GM21786 (cell line): Measurements from ENCODE around the gene PAK3.

Experiments used
- ATAC-seq: cut with Tn5 transposase; IDR thresholded peaks from one replicate; pipeline ENCODE4 v1.9.1; 2021; ENCODE audit not compliant: unreplicated experiment

PAK3 gene

DNA sequence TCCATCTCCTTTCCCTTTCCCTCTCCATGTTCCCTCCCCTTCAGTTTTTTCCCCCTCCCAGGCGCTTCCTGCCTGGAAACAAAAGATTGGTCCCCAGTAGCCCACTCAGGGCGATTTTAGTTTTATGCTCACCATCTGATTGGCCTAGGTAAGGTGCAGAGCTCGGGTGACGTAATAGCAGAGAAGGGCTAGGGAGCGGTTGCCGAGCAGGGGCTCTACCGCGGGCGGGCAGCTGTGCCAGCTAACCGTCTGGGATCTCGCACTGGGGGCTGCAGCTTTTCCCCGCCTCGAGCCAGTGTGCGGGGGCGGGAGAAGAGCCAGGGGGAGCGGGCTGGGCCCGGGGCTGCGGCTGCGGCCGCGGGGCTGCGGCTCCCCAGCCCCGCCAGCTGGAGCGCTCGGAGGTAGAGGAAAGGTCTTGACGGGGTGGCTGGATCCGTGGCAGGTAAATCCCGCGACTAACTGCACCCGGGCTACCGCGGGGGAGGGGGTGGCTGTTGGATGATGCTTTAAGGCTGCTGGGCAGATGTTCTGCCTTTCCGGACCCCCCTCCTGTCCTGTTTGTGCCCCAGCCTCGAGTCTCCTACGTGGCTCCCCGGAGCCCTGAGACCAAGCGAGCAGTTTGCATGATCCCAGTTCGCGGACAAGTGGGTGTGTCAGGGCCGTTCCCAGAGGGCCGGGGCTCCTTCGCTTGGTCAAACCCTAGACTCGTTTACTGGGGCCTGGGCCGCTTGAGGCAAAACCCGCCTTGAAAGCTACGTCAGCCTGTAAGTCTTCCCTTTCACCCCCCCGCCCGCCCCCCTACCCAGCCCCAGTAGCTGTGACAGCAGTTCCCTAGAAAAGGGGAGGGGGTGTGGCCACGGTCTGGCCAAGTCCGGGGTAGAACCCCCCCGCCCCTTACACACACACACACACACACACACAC lies at the start of gene PAK3:
TSS of gene PAK3 (plus strand) at position 218 of the 922 bp plus-strand sequence. CDS start 26,913 bp downstream, outside the sequence.
- no peak for ATAC-seq

DNA sequence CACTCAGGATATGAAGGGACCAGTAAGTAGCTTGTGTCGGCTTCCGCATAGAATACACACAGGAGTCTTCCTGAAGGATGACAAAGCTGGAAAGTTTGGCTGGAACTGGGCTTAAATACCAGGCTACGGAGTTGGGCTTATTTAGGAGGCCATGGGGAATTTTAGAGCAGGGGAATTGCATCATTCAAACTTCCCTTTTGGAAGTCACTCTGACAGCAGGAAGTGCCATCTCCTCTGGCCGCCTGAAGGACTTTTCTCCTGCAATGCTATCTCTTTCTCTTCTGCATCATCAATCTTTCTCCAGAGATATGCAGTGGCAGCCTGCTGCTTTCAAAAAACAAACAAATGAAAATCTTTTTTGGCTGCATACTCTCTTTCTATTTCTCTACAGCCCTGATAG lies 48.4 kb upstream of the PAK3 start:
- ATAC-seq, result no peak

DNA sequence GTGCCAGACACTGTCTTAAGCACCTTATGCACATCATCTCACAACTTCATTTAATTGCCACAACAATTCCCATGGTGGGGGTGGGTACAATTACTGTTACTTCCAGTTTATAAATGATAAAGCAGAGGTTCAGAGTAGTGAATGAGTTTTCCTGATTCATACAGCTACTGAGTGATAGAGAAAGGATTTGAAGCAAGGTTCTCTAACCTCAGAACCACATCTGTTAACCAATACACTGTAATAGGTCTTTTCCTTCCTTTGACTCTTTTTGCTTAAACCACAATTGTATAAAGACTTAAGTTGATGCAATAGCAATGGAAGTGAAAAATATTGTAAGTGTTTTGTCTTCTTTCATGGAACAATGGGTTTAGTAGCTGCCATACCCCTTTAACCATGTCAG lies 43.5 kb upstream of the PAK3 start:
- no peak for ATAC-seq

DNA sequence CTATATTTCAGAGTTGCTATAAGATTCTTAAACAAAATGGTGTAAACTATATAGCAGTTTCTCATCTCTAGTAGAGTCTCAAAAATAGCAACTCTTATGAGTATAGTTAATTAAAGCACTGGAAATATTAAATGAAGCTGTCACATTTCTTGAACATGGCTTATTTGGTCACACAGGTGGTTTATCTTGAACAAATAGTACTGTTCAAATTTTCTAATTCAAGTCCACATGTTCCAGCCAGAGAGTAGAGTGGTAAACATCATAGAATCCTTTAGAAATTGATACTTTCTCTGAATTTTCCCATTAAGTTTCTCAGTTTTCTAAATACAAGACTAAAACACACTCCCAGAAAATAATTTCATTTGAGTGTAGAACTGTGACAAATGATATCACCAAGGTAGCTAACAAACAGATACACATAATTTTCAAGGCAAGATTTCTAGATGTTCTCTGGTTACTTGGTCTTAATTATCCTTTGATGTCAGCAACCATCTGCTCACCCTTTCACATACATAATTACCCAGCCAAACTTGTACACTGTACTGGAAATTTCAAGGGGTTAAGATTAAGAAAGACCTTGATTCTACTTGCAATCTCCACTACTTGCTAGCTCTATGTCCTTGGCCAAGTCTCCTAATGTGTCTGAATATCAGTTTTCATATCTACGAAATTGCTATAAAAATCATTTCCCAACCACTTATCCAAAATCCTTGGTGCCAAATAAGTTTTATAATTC lies 24.3 kb upstream of the PAK3 start:
- ATAC-seq, result no peak

DNA sequence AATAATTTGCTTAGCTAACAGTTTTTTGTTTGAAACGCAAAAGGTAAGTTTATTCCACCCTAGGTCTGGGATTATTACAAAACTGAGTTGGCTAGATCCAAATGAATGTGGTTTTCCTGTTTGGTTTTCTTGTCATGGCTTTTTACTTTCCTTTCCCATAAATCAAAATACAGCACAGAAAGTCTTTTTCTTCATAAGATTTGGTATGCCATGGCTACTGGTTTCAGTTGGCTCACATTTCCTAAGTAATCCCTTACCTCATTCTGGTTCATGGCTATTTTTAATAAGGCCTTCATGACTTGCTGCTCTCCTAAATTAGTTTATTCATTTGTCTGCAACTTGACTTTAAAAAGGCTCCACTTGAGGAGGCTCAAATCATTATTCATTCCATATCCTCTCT lies 12.9 kb upstream of the PAK3 start:
- ATAC-seq, result no peak

DNA sequence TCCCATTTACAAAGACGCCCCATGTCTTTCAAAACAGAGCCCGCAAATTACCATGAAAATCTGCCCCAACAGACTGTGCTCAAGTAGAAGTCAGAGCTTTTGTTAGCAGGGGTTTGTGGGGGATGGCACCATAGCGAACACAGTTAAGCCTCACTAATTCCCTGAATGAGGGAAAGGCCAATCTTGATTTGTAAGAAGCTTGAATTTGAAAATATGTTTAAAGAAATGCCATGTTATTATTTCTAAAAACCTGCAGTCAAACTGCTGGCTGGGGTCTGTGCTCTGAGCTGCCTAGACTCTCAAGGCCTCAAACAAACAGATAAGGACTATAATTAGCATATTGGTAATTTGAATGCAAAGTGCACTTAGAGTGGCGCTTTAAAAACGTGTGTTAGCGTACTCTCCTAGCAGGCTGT lies 9.4 kb upstream of the PAK3 start:
- ATAC-seq, result no peak

DNA sequence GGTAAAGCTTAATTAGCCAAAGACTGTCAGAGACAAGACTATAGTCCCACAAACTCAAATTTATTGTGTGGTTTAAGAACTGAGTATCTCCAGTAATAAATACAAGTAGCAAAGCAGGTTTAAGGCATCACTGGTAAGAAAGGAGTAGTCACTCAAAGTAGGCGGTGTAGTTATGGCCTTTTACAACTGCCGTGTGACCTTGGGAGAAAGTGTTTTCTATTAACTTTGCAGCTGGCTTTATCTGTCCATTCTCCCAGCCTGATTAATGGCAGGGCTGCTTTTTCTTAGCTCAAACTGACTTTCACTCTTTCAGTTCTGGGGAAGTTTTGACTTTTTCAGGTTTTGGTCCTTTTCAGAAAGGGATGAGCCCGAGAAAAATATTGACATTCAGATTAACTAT lies 7.4 kb upstream of the PAK3 start:
- no peak for ATAC-seq

DNA sequence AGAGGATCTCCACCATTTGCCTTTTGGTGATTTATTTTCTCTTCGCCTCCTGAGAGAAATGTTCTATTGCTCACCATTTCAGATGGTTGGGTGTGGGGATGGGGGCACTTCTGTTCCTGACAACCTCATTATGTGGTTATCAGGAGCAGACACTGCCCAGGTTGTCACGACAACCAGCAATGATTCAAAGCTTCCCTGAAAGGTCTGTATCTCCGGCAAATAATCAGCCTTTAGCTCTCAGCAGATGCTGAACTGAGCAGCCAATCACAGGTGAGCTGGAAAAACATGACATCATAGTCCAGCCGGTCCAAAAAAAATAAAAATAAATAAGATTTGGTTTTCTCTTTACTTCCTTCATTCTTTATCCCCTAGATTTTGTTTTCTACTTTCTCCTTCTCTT lies 5.5 kb upstream of the PAK3 start:
- no peak for ATAC-seq

DNA sequence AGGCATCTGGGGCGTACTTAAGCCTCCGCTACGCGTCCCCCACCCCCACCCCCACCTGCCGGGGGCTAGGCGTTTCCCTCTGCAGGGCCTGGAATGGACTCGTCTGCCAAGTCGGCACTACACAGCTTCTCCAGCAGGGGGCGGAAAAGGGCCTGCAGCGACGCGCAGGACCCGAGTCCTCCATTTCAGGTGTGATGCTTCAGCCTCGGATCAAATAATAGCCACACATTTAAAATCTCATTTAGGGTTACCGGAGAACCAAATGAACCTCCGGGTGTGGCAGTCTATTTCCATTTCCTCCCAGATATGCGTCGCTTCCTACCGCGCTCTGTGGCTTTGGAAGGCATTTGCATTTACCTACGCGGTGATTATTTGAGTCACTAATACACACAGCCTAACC lies 2.9 kb downstream of the PAK3 start:
- ATAC-seq, result peak; percentile 62

DNA sequence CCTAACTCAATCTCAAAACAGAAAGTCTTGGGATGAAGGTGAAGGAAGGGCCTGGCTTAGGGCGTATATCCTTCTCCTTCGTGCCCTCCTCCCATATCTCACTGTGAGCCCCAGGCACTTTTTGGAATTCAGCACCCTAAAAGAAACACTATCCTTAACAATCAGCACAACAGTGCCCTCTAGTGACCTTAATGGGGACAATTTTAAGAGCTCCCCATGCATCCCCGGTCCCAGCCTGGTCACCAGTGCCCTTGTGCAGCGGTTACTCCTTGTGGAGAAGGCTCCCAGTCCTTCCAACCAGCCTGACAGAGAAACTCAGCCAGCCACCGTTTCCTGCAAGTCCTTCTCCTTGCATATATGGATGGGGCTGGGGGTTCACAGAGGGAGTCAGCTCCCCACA lies 4.2 kb downstream of the PAK3 start:
- ATAC-seq, result peak; percentile 64

DNA sequence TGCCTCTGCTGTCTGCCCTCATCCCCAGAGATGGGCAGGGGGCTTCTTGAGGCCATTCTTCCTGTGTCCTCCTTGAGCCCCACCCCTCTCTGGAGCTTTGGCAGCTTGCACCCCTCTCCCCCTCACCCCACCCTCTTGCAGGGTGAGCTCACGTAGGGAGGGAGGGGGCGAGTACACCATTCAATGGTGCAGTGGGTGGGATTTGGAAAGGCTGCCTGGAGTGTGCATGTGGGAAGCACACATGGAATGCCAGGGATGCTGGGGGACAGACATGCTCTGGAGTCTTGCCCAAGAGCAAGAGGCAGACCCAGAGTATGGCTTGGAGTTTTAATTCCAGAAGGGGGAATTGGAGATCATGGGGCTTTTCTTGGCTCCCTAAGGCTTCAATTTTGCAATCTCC lies 5.6 kb downstream of the PAK3 start:
- no peak for ATAC-seq

DNA sequence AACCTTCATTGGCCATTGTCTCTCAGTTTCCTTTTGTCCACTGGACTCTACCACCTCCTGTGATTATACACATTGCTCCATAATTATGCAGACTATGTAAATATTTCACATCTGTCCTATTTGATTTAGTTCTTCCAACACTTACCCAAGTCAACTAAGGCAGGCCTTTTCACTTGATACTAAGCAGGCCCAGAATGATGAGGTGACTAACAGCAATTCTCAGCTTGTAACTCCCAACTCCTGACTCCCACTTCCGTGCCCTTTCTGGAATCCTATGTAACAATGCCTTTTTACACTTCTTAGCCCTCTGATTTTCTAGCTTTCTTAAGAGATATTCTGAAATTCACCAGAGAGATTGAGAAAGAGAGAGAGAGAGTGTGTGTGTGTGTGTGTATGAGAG lies 6.6 kb downstream of the PAK3 start:
- no peak for ATAC-seq

DNA sequence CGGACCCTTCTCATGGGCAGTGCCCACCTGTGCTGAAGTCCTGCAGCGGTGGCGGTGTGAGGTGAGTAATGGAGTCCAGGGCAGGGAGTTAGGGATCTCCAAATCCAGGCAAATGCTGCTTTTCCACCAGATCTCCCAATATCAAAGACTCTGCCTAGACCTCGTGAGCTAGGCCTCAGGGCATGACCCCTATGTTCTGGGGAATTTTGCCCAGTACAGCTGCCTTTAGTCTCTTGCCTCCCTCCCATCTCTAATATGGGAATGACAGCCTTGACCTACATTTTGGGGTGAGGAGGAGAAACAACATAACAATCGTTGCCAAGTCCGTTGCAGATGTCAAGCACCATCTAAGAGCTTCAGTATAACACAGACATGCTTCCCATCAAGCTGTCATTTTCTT lies 7.3 kb downstream of the PAK3 start:
- ATAC-seq, result no peak

DNA sequence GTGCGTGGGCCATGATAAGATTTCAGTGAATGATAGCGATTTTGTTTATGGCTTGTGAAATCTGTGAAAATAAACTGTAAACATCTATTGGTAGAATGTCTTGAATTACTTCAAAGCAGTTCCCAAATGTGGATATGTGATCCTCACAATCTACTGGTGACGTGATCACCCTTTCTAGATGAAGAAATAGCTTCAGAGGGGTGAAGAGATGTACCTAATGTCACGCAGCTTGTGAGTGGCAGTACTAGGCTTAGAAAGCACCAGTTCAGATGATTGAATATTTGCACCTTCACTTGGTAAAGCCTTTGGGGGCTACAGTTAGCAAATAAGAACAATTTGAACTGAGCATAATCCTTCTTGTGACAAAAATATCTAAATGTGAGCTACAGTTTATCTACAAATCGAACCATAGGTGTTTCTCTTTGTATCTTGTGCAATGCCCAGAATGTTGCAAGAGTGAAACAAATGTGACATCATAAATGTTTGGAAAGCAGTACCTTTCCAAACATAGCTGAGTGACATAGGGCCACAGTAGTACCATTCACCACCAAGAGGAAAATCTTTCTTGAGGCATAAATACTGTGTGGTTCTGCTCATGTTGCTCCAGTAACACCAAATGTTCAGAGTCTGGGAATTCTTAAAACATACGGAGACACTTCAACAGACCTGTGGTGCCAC lies 14.2 kb downstream of the PAK3 start:
- ATAC-seq, result no peak

DNA sequence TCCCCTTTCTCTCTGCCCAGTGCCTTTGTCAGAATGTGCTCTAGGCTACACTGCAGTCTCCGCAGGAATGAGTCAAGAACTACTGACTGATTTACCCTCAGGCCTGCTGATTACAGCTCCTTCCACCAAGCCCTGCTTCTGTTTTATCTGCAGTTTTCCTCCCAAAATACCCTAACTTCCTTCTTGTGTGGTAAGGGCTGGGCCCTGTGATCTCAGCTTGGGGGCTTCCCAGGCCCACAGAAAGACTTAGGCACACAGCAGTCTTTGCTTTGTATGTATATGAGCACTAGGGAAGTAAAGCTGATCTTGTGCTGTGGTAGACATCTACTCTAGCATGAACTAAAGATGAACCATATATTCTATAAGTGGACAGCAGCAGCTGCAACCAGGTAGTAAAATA lies 18.8 kb downstream of the PAK3 start:
- peak; percentile 57 for ATAC-seq

DNA sequence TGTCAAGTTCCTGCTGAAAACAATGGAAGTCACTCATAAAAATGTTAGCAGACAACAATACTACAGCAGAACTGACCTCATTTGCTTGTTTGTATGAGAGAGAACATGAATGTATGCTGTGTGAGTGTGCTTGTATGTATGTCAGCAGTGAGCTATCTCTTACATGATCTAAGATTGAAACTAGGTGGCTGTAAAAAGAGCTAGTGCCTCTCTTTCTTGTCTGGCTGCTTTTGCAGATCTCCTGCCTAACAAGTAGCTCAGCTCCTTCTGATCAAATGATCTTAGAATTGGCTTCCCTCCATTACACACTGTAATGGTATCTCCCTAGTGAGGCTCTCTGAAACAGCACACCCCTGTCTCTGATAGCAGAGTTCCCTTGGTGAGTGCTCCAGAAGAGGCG lies 20.7 kb downstream of the PAK3 start:
- no peak for ATAC-seq

DNA sequence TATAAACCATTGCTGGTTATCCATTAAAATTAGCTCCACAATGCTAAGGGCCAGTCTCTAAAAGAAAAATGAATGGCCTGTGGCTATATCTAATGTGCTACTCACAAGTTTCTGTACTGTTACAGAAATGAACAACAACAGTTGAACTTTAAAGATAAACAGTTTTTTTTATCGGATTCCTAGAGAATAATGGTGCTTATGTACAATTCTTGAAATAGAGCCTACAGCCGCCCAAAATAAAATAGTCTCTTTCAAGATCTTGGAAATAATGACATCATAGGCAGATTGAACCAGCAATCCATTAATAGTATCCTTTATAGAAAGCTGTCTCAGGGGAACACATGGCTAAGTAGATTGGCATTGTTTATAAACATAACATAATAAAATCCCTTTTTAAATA lies 23.4 kb downstream of the PAK3 start:
- ATAC-seq, result no peak

DNA sequence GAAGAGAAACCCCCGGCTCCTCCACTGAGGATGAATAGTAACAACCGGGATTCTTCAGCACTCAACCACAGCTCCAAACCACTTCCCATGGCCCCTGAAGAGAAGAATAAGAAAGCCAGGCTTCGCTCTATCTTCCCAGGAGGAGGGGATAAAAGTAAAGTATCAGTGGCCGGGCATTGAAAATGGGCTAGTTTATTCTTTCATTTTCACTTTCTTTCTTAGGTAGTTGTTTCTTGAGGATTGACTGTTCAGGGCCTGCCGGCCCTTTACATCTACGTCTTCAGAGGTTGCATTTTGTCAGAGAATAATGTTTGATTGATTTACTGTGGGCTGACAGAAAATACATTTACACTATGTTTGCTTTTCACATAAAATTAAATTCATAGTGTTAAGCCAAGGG lies 27.1 kb downstream of the PAK3 start:
- ATAC-seq, result peak; percentile 42

DNA sequence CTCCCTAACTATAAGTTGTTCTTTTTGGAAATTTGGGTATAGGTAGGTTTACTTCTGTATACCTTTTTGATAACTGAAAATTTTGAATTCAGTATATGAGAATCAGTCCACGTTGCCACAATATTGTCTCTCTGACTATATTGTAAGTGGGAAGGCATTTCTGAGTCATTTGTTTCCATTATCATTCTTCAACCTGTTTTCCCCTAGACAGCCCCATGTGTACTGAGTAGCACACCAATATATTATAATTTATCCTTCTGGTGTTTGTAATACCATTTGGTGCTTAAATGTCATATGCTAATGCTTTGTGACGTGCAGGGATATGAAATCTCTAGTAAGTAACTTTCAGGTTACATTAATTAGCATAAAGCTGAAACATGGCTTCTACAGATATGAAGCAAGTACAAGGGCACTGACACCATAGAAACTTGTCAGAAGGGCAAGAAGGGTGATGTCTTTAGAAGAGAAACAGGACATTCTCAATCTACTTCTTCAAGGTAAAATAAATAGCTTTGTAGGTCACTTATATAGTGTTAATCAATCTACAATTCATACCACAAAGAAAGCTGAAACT lies 27.7 kb downstream of the PAK3 start:
- no peak for ATAC-seq

DNA sequence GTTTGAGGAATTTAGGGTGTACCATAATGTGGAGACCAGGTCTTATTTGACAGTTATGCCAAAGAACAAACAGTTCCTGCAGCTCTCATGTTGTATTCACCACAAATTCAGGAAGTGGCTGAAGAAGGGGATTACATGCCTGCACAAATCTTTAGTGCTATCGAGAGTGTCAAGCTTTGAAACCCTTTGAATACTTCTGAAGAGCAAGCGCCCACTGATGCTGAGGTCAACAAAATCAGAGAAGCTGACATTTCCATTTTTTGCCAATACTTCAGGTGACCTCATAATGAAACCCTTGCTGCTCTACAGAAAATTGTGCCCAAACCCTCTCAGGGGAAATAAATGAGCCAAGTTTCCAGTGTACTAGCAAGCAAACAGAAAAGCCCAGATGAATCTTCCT lies 28.4 kb downstream of the PAK3 start:
- ATAC-seq, result peak; percentile 60

DNA sequence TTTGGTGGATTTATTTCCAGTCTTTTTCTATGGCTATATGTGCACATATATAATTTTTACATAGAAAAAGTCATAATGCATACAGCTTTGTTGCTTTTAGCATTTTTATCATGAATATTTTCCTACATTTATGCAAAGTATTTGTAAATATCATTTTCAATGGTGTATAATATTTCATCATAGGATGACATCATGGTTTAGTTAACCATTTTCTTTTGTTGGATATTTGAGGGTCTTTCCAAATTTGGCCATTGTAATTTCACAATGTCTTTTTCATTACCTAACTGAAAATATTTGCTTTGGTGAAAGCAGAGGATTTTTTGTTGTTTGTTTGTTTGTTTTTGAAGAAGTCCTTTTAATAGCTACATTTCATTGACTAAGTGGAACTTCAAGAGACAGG lies 31.0 kb downstream of the PAK3 start:
- ATAC-seq, result no peak
